IPS-NIHi11 (cell line): Measurements from ENCODE around the gene HPN.
A peak's percentile ranks its signal among the peaks of the same experiment; 100 is the strongest.

Experiments
- DNase-seq: peaks from one replicate; pipeline ENCODE4 v3.0.0; 2012; ENCODE audit warnings: mixed read lengths, low spot score

HPN gene

DNA sequence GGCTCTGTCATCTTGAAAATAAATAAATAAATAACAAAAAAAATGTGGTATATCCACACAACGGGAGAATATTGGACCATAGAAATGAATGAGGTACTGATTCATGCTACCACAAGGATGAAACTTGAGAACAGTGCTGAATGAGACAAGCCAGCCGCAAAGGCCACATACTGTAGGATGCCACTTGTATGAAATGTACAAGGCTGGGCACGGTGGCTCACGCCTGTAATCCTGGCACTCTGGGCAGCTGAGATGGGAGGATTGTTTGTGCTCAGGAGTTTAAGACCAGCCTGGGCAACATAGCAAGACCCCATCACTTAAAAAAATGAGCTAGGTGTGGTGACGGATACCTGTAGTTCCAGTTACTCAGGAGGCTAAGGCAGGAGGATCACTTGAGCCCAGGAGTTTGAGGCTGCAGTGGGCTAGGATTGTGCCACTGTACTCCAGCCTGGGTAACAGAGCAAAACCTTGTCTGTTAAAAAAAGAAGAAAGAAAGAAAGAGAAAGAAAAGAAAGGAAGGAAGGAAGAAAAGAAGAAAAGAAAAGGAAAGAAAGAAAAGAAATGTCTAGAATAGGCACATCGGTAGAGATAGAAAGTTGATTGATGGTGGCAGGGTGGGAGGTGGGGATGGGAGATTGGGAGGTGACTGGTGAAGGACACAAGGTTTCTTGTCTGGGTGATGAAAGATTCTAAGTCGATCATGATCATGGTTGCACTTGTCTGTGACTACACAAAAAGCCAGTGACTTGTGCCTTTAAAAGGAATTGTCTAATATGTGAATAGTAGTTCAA, 20.3 kb downstream of the HPN start:
- DNase-seq, result no peak

DNA sequence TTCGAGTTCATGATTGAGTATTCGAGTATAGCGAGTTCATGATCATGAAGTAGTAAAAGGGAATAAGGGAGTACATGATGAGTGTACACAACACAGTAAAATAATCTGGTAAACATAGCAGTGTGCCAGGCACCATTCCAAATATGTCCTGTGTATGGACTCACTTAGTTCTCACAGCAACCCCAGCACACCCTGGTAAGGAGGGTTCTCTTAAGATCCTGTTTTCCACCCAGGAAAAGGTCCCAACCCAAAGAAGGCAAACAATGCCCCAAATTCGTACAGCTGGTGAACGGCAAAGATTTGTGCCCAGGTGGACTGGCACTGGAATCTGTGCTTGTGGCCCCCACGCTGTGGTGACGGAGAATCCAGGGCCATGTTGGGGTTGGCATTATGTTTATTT, 21.4 kb downstream of the HPN start:
- DNase-seq, result no peak

DNA sequence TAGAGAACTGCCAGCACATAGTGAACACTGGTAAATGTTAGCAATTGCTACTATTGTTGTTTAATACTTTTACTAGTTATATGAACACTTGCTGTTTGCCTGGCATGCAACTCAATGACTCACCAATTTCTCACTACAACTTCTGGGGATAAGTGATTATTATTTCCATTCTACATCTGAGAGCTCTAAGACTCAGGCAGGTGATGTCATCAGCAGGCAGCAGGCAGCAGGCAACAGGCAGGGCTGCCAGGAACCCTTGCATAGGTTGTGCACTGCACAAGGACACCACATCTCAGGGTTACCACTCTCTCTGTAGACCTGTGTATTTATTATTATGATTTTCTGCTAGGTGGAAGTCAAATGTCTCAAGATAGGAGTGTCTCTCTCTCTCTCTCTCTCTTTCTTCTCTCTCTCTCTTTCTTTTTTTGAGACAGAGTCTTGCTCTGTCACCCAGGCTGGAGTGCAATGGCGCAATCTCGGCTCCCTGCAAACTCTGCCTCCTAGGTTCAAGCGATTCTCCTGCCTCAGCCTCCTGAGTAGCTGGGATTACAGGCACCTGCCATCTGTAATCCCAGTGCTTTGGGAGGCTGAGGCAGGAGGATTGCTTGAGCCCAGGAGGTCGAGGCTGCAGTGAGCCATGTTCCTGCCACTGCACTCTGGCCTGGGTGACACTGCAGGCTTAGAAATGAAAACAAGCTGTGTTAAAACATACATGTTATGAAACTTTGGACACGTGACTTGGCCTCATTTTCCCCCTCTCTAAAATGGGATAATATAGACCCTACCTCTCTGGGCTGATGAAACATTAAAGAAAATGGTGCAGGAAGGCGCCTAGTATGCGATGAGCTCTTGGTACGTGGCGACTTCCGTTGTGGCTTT, 22.7 kb downstream of the HPN start:
- no peak for DNase-seq

DNA sequence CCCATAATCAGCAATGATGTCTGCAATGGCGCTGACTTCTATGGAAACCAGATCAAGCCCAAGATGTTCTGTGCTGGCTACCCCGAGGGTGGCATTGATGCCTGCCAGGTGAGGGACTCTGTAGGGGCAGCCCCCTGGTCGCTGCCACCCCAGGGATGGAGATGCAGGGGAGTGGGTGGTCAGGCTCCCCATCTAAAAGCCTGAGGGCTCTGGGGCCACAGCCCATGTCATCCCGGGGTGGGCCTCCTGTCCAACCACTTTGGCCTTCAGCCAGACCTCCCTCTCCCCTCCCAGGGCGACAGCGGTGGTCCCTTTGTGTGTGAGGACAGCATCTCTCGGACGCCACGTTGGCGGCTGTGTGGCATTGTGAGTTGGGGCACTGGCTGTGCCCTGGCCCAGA, 24.1 kb downstream of the HPN start:
- no peak for DNase-seq

DNA sequence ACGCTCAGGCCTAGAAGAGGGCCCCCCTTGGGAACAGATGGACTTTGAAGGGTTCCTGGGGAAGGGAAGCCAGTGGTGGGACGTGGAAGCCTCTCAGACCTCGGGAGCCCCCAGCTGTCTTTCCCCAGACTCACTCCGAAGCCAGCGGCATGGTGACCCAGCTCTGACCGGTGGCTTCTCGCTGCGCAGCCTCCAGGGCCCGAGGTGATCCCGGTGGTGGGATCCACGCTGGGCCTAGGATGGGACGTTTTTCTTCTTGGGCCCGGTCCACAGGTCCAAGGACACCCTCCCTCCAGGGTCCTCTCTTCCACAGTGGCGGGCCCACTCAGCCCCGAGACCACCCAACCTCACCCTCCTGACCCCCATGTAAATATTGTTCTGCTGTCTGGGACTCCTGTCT, 24.6 kb downstream of the HPN start:
- no peak for DNase-seq

DNA sequence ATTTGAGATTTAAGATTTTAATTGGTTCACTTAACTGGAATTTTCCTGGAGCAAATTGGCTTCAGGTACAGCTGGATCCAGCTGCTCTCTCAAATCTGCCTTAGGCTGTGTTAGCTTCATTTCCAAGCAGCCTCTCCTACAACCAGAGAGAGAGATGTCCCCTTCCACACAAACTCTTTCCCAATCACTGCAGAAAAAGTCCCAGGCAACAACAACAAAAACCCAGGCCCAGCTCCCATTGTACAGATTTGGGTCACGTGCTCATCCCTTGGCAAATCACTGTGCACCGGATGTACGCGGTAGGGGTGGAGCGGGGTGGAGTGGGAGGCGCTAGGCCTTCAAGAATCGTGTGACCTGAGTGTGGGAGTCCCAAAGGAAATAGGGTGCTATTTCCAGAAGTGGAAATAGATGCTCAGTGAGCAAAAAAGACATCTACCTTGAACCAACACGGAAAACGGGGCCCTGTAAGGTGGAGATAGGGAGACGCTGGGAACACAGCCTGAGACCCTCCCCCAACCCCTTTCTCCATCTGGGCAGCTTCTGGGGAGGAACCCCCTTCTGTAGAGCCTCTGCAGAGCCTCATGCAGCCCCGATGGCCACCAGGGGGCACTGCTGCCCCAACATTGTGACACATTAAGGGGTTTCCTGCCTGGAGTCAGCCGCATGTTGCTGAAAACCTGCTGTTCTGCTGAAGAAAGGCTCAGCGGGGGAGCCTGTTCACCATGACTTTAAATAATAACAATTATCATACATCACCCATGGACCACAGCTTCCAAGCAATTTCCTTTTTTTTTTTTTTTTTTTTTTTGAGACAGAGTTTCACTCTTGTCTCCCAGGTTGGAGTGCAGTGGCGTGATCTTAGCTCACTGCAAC, 25.4 kb downstream of the HPN start:
- DNase-seq, result peak; percentile 91

DNA sequence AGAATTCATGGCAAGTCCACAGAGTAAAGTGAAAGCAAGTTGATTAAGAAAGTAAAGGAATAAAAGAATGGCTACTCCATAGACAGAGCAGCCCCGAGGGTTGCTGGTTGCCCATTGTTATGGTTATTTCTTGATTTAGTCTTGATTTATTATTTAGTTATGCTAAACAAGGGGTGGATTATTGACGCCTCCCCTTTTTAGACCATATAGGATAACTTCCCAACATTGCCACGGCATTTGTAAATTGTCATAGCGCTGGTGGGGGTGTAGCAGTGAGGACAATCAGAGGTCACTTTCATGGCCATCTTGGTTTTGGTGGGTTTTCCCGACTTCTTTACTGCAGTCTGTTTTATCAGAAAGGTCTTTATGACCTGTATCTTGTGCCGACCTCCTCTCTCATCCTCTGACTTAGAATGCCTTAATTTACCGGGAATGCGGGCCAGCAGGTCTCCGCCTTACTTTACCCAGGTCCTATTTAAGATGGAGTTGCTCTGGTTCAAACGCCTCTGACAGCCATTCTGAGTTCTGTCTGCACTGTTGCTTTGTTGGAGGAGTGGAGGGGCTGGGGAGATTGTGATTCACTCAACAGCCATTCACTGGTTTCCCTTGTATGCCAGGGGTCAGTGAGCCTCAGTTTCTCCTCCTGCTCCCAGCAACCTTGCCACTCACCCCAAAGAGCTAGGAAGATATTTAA, 27.6 kb downstream of the HPN start:
- no peak for DNase-seq

DNA sequence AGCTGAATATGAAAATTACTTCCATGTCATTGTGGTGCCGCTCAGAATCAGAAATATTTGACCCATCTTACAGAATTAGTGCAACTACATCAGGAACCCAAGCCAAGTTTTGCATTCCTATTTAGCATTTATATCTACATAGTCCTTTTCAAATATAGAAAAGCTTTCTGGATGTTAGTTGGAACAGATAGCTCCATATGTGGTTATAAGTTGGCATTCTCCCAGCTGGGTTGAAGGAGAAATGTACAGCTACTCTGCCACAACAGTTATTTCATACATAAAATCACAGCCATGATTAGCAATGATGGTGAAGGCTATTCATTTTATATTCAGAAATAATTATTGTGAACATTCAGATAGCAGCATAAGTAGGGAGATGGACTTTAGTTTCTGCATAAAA, 28.2 kb downstream of the HPN start:
- DNase-seq, result no peak

DNA sequence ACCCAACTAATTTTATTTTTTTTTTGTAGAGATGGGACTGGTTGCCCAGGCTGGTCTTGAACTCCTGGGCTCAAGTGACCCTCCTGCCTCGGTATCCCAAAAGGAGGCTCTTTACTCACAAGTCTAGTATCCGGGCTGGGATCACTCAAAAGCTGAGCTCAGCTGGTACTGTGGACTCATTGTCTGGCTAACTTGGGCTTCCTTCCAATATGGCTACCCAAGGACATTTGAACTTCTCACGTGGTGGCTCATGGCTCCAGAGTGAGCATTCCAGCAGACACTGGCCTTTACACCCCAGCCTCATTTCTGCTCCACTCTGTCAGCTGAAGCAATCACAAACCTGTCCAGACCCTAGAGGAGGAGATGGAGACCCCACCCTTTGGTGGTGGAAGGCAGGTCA, 28.9 kb downstream of the HPN start:
- DNase-seq, result no peak

DNA sequence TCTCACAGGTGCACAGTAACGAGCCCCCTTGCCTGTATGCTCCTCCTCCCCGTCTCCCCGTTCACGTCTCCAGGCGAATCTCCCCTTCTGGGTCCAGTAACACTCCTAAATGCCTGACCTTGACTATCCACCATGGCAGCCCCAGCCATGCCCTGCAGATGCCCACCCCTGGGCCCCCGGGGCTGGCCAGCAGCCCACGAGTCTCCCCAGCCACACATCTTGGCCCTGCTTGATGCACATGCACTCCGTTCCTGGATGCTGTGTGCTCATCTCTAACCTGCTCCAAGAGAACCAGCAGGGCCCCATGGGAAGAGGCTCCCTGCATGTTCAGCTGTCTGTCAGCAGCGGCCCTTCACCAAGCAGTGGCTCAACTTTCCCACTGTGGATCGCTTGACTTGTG, 32.0 kb downstream of the HPN start:
- DNase-seq, result no peak

DNA sequence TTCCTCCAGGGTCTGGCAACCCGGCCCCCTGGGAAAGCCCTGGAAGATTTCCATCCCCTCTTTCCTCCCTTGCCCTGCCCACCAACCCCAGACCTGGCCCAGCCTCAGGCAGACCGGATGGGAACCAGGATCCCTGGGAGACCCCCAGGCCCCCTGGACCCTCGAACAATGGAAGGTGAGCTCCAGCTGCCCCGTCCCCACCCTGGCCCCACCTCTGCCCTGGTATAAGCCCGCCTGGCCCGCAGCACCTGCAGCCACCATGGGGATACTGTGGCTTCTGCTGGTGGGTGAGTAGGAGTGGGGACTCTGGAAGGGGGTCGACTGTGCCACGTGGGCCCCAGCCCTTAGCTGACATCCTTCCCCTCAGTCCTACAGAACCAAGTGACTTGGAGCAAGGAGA, 32.4 kb downstream of the HPN start:
- DNase-seq, result no peak

DNA sequence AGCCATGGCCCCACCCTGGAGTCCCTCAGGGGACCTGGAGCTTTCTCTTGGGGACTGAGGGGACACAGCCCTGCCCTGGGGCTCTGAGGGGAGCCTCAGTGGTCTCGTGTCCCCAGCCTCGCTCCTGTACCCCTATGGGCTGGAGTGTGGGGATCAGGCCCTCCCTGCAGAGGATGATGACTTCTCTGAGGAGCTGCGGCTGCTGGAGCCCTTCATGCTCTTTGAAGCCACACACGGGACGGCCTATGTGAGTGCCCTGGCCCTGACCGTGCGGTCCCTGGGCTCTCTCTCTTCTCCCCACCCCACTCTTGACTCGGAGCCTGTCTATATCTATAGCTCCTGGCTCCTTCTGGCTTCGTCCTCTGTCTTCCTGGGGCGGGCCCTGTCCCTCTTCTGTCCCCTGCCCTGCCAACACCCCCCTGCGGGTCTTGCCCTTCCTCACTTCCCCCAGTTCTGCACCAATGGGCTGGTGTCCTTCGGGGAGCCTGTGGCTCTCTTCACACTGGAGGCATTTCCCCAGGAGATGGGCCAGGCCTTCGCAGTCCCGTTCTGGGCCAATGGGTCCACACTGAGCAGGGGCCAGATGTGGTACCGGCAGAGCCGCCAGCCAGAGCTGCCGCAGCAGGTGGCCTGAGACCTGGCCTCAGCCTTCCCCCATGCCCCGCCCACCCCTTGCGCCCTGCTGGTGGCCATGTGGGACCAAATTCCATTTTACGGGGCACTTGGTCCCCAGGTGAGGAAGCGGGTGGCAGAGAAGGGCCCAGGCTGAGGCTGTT, 33.1 kb downstream of the HPN start:
- peak; percentile 12 for DNase-seq

DNA sequence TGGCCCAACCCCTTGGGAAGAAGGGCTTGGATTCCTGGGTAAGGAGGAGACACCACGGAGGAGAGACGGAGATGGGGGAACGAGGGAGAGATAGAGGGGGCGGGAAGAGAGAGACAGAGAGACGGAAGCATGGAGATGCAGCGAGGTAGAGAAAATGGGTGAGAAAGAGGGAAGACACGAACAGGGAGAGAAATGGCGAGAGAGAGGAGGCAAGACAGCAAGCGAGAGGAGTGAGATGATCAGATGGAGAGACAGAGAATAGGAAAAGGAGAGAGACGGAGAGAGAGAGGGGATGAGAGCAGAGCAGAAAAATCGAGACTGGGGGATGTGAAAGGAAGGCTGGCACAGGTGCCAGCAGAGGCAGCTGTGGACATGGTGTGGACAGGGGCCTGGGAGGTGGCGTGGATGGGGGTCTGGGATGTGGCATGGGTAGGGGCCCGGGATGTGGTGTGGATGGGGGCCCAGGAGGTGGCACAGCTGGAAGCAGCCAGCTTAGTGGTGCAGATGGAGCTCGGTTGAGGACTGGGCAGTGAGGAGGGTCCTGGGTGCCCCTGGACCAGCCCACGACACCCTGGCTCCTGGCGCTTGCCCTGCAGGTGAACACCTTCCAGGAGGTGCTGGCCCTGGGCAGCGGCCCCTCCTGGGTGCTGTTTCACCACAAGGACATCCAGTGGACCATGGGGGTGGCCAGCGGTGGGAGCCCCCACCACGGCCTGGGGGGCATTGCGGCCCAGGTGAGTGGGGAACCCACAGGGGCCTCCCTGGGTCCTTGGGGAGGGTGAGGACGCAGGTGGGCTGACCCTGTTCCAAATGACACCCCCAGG, 33.9 kb downstream of the HPN start:
- peak; percentile 4 for DNase-seq

DNA sequence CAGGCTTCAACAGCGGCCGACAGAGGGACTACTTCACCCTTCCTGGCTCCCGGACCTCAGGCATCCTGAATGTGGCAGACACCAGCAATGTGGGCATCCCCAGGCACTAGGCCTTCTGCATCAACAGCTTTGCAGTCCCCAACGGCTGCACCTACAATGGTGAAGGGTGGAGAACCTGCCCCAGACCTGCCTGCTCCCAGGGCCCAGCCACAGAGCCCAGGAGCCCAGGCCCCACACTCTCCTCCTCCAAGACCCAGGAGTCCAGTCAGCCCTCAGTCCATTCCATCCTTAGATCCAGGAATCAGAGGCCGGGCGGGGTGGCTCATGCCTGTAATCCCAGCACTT, 34.5 kb downstream of the HPN start:
- peak; percentile 4 for DNase-seq

DNA sequence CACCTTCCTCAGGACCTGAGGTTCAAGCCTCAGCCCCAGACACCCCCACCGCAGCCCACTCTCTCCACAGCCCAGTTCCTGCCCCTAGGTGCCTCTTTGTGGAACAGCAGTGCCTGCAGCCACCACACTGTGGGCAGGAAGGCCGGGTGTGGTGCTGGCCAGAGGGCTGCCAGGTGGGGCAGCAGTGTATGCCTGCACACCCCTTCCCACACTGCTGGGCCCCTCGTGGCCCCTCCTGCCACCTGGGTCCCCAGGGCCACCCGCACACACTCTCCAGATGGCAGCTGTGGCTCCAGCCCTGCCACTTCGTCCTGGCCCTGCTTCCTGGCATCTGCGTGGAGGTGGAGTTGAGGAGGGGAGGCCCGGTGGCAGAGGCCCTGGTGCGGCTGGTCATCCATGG, 35.1 kb downstream of the HPN start:
- DNase-seq, result peak; percentile 10

DNA sequence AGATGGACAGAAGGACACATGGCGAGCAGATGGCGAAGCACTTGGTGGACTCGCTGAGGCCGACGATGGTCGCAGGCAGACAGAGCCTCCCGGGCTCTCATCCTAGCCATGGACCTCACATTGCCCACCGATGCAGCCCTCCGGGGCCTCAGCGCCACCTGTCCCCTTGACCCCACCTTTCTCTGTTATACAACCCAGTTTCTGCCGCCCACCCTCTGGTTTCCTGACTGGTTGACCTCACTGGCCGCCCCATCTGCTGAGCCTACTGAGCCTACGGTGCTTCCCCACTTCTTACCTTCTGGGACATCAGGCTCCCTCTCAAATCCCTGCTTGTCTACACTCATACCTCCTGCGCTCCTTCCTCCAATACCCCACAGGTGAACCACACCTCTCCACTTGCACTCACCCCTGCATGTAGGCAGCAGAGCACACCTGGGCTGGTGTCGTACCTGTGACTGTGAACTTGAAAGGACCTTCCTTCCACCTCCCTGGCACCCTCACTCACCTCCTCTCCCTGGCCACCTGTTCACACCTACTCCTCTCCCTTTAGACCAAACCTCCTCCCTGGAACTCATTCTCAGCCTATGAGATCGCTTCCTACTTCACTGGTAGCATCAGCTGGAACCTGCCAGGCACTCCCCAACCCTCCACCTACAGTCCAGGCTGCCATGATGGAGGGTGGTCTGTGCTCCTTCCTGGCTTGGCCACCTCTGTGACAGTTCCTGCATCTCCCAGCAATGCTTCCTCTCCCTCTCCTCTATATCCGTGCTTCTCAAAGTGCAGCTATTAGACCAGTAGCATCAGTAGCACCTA, 36.1 kb downstream of the HPN start:
- DNase-seq, result peak; percentile 17

DNA sequence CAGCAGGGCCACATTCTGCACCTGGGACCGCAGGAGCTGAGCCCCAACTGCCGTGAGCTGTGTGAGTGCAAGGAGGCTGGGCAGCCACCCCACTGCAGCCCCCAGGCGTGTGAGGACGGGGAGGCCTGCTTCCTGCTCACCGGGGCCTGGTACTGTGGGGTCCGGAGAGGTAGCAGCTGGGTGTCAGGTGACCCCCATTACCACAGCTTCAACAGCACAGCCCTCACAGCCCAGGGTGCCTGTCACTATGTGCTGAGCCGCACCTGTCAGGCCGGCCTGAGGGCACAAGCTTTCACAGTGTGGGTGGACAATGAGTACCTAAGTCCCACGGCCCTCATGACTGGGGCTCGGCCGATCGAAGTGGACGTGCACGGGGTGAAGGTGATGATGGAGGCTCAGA, 38.3 kb downstream of the HPN start:
- peak; percentile 5 for DNase-seq

DNA sequence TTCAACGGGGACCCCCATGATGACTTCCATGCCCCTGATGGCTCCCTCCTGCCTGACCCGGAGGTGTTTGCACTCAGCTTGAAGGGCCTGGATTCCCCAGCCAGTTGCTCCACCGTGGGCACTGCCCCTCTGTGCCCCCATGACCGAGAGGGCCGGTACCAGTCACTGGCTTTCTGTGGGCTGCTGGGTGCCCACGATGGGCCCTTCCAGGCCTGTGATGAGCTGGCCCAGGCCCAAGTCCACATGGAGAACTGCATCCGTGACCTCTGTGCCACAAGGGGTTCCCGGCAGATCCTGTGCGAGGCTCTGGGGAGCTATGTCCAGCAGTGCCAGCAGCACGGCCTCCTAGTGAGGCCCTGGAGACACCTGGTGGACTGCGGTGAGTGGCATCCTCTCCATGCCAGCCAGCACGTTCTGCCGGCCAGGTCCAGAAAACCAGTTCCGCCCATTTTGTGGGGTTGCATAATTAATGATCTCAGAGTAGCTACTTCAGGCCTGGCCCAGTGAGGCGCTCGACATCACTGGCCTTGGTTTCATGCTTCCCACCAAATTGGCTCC, 39.2 kb downstream of the HPN start:
- DNase-seq, result peak; percentile 5

DNA sequence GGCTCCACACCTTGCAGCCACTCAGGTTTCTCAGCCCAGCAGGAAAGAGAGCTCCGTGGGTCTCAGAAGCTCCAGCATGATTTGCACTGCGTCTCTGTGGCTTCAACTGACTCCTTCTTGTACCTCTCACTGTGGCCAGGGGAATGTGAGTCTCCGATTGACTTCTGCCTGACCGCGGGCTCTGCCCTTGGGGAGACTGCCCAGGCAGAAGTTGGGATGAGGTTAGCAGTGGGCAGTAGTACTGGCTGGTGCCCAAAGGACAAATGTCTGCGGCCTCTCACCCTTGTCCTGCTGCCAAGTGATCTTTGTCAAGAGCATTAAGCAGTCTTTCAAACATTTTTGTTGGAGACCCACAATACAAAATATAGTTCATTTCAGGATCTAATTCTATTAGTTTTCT, 39.7 kb downstream of the HPN start:
- DNase-seq, result no peak
